HepG2 (cell line): Measurements from ENCODE around the gene IL16. TPM values are rescaled to one million over a fixed set of nuclear protein-coding genes. Genes with fewer than 3 reads are reported as not detected.

Source experiments
- ATAC-seq: fragments of 200-7000 bp; cut with Tn5 transposase; 3 replicates; pipeline ENCODE4 v1.9.1; 2020; ENCODE audit warnings: mild to moderate bottlenecking, moderate library complexity
- BruUV-seq: library from RNA; stranded (reverse); fragments of 400-500 nt; replicated peaks from 2 replicates; lab custom pipeline; 2021; lab: Mats Ljungman, UMichigan
- CTCF ChIA-PET: fragments of 300-600 bp; formaldehyde crosslinking; extraction: SDS; loops from one replicate; lab custom pipeline; 2021; ENCODE audit warnings: low total read pairs, inconsistent platforms, low intra/inter-chr PET ratio; lab: Yijun Ruan, JAX
- POLR2A ChIA-PET: fragments of 350-600 bp; sonication (Branson Sonifier 250); formaldehyde crosslinking; loops from one replicate; lab custom pipeline; 2020; ENCODE audit warnings: antibody characterized with exemption, inconsistent platforms; lab: Yijun Ruan, JAX
- DNase-seq: peaks from one replicate; pipeline ENCODE4 v3.0.0-alpha.2; 2015; ENCODE audit warnings: low spot score
- FAIRE-seq: peaks from 3 replicates; lab custom pipeline; 2011; peaks lifted over from hg19 to GRCh38; lab: Jason Lieb, UNC
- H2AFZ ChIP-seq: one replicate; pipeline ENCODE4 v1.6.1; 2011; ENCODE audit warnings: low read length, inconsistent platforms
- H3K27ac ChIP-seq: fragments of 300-600 bp; 3 replicates; pipeline ENCODE4 v1.8.0; 2011; ENCODE audit warnings: mixed run types, mild to moderate bottlenecking, mixed read lengths, low read length, inconsistent platforms; ENCODE audit not compliant: insufficient read depth; ENCODE audit errors: extremely low read length
- H3K27me3 ChIP-seq, 2 experiments: fragments of 200-600 bp in 1 of 2; 2 replicates in 1 of 2; 3 replicates in 1 of 2; pipeline versions ENCODE4 v1.6.0 to v1.8.0; 2011; ENCODE audit warnings: low read length in 2 of 2, mild to moderate bottlenecking in 2 of 2, moderate library complexity in 2 of 2, inconsistent platforms in 1 of 2; ENCODE audit not compliant: insufficient read depth in 2 of 2, control insufficient read depth in 1 of 2
- H3K36me3 ChIP-seq, 2 experiments: fragments of 200-600 bp in 1 of 2; replicated peaks in 1 of 2; 2 replicates in 1 of 2; 3 replicates in 1 of 2; pipeline versions ENCODE4 v1.5.1 to v1.8.0; 2011; ENCODE audit warnings: low read length in 2 of 2, inconsistent platforms in 1 of 2; ENCODE audit not compliant: insufficient read depth in 2 of 2, control insufficient read depth in 1 of 2
- H3K4me1 ChIP-seq: 2 replicates; pipeline ENCODE4 v1.5.1; 2012; ENCODE audit warnings: low read length, inconsistent platforms; ENCODE audit not compliant: insufficient read depth
- H3K4me2 ChIP-seq: 2 replicates; pipeline ENCODE4 v1.6.0; 2011; ENCODE audit warnings: low read depth, low read length, inconsistent platforms
- H3K4me3 ChIP-seq, 3 experiments: fragments of 200-600 bp in 1 of 3; sonication (generic), shearing (Covaris generic) in 1 of 3; replicated peaks in 1 of 3; 2 replicates each; pipeline ENCODE4 v1.5.1; 2011 to 2016; ENCODE audit warnings: low read length in 3 of 3, inconsistent platforms in 2 of 3, low read depth in 2 of 3, mild to moderate bottlenecking in 2 of 3, control low read depth in 1 of 3, mixed read lengths in 1 of 3; ENCODE audit not compliant: insufficient read depth in 1 of 3
- H3K79me2 ChIP-seq: one replicate; pipeline ENCODE4 v1.6.1; 2011; ENCODE audit warnings: low read length, inconsistent platforms; ENCODE audit not compliant: insufficient read depth
- H3K9ac ChIP-seq: 2 replicates; pipeline ENCODE4 v1.6.0; 2011; ENCODE audit warnings: mild to moderate bottlenecking, low read depth, low read length, inconsistent platforms; ENCODE audit not compliant: insufficient read depth
- H3K9me3 ChIP-seq: 2 replicates; pipeline ENCODE4 v1.5.1; 2012; ENCODE audit warnings: mild to moderate bottlenecking, low read length
- H4K20me1 ChIP-seq: 2 replicates; pipeline ENCODE4 v1.6.0; 2011; ENCODE audit warnings: inconsistent platforms, mild to moderate bottlenecking, low read length, moderate library complexity; ENCODE audit not compliant: insufficient read depth
- CREB1 ChIP-seq, 2 experiments: fragments of 450-650 bp in 1 of 2; IDR thresholded peaks; 2 replicates each; pipeline ENCODE4 v1.6.1; 2016 to 2017; ENCODE audit warnings: control low read depth in 1 of 2, mild to moderate bottlenecking in 1 of 2, missing compliant biosample characterization in 1 of 2, missing genetic modification characterization in 1 of 2
- DR1 ChIP-seq: sonication (generic); formaldehyde crosslinking; IDR thresholded peaks from 2 replicates; pipeline ENCODE4 v1.8.0; 2021; ENCODE audit warnings: mild to moderate bottlenecking, missing genetic modification reagents, inconsistent platforms
- MEF2D ChIP-seq: sonication (generic); formaldehyde crosslinking; IDR thresholded peaks from 2 replicates; pipeline ENCODE4 v1.5.1; 2020; ENCODE audit warnings: mild to moderate bottlenecking, missing genetic modification reagents
- PAX8 ChIP-seq: sonication (generic); formaldehyde crosslinking; IDR thresholded peaks from 2 replicates; pipeline ENCODE4 v1.8.0; 2022; ENCODE audit warnings: mild to moderate bottlenecking, missing genetic modification reagents, borderline replicate concordance
- RARA ChIP-seq: IDR thresholded peaks from 2 replicates; pipeline ENCODE4 v1.6.1; 2016; ENCODE audit warnings: missing genetic modification reagents, missing compliant biosample characterization
- SCMH1 ChIP-seq: sonication (generic); formaldehyde crosslinking; IDR thresholded peaks from 2 replicates; pipeline ENCODE4 v1.9.0; 2021; ENCODE audit warnings: missing genetic modification reagents, mild to moderate bottlenecking, borderline replicate concordance
- TP53 ChIP-seq: sonication (generic); formaldehyde crosslinking; conservative IDR thresholded peaks from 2 replicates; pipeline ENCODE4 v1.4.0; 2020; ENCODE audit warnings: missing genetic modification reagents
- WGBS: methylation state at CpG from one replicate; pipeline ENCODE4 v1.1.6; 2017; ENCODE audit warnings: low lambda C conversion rate; 5-methylcytosine and 5-hydroxymethylcytosine counted together
- in situ Hi-C: cut with HindIII; loops from 2 replicates; pipeline ENCODE4 v1.10.0; 2017; ENCODE audit warnings: low pct_unique_long_range_greater_than_20kb; ENCODE audit not compliant: extremely low pct_ligation_motif_present
- intact Hi-C: fragments of 100-400 bp; cut with micrococcal nuclease; formaldehyde crosslinking; loops from one replicate; pipeline ENCODE4 v1.10.0; 2022; ENCODE audit not compliant: unreplicated experiment
- polyA plus RNA-seq, 8 experiments: library from polyadenylated mRNA; depleted of rRNA in 3 of 8; stranded (reverse) in 7 of 8; unstranded in 1 of 8; fragments of >200 nt; fragmentation: Illumina TruSeq in 4 of 8; extraction: Trizol in 4 of 8; gene quantifications; 2 replicates each; pipeline versions ENCODE4 v1.2.1 to v1.2.3, GENCODE V29; 2011 to 2016; ENCODE audit warnings: low read depth in 4 of 8, missing spikeins in 1 of 8, mixed read lengths in 1 of 8; ENCODE audit not compliant: insufficient read depth in 1 of 8
- total RNA-seq, 5 experiments: library from RNA; depleted of rRNA; stranded (reverse); fragments of >200 nt; fragmentation: Illumina TruSeq; extraction: Trizol; gene quantifications; 2 replicates each; pipeline ENCODE4 v1.2.3, GENCODE V29; 2016; ENCODE audit warnings: low read depth in 1 of 5
- TF ChIP-seq, protein P1 (sequence below): sonication (generic); formaldehyde crosslinking; IDR thresholded peaks from 2 replicates; pipeline ENCODE4 v1.5.0; 2020; ENCODE audit warnings: mild to moderate bottlenecking, missing genetic modification reagents
- TF ChIP-seq, protein P2 (sequence below): sonication (generic); formaldehyde crosslinking; IDR thresholded peaks from 2 replicates; pipeline ENCODE4 v1.4.0; 2020; ENCODE audit warnings: missing genetic modification reagents
- TF ChIP-seq, protein P3 (sequence below): sonication (generic); formaldehyde crosslinking; IDR thresholded peaks from 2 replicates; pipeline ENCODE4 v1.4.0; 2020; ENCODE audit warnings: missing genetic modification reagents, mild to moderate bottlenecking, borderline replicate concordance
- TF ChIP-seq, protein P4 (sequence below): IDR thresholded peaks from 2 replicates; pipeline ENCODE4 v1.6.1; 2018; ENCODE audit warnings: missing genetic modification reagents

IL16 gene
- total and polyA plus RNA-seq, 2 of the 13 experiments (the other 11 are each of a cell fraction or from before 2014, with no cell fraction given), result 0.03 TPM; not detected in 1

DNA sequence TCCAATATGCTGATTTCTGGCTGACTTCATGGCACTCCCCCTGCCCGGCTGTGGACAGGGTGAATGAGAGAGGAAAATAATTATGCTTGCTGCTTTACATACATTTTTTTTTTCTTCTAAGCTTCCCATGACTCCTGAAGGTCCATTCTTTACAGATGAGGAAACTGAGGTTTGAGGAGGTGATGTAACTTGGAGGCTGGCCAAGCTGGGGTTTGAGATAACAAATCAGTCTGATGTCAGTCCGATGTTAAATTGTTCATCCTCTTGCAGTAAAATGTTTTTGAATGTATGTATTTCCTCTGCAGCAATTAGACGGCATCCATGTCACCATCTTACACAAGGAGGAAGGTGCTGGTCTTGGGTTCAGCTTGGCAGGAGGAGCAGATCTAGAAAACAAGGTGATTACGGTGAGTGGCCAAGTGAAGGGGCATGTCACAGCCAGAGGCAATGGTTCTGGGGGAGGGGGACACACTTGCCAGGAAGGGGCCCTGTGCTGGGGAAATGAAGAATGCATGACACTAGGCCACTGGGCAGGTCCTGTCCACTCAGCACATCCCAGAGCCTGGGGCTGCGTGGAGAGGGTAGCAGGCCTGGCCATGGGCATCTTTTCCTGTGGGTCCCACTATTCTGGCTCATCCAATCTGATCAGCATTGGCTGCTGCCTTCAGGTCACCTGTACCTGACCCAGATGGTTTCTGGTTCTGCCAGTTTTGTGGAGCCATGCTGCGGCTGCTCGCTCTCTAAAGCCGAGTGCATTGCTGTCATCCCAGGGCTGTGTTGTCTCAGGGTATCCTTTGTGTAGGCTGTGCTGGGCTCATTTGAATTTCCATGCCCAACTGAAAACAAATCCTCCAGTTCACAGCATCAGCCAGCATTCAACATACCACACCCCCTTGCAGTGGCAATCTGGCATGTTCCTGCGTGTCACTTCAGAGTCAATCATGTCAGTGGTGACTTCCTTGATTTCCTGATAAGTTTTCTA, 106.9 kb downstream of the IL16 start:
- H3K36me3 ChIP-seq, result no peaks in the 10 kb centered on the region
- CTCF ChIA-PET, result no interaction called here
- TF ChIP-seq RARA (no peak), MEF2D (CRISPR knock-in tag) (no peak), PAX8 (no peak), CREB1 (IDR thresholded peaks at IDR 0.05) (no peak), CREB1 (CRISPR knock-in tag; IDR thresholded peaks at IDR 0.05) (no peak), DR1 (CRISPR knock-in tag) (no peak), TP53 (CRISPR knock-in tag) (no peak), SCMH1 (CRISPR knock-in tag) (no peak)
- TF ChIP-seq, protein P1, sequence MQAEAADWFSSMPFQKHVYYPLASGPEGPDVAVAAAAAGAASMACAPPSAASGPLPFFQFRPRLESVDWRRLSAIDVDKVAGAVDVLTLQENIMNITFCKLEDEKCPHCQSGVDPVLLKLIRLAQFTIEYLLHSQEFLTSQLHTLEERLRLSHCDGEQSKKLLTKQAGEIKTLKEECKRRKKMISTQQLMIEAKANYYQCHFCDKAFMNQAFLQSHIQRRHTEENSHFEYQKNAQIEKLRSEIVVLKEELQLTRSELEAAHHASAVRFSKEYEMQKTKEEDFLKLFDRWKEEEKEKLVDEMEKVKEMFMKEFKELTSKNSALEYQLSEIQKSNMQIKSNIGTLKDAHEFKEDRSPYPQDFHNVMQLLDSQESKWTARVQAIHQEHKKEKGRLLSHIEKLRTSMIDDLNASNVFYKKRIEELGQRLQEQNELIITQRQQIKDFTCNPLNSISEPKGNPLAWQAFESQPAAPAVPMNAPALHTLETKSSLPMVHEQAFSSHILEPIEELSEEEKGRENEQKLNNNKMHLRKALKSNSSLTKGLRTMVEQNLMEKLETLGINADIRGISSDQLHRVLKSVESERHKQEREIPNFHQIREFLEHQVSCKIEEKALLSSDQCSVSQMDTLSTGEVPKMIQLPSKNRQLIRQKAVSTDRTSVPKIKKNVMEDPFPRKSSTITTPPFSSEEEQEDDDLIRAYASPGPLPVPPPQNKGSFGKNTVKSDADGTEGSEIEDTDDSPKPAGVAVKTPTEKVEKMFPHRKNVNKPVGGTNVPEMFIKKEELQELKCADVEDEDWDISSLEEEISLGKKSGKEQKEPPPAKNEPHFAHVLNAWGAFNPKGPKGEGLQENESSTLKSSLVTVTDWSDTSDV, result no peak
- TF ChIP-seq, protein P2, sequence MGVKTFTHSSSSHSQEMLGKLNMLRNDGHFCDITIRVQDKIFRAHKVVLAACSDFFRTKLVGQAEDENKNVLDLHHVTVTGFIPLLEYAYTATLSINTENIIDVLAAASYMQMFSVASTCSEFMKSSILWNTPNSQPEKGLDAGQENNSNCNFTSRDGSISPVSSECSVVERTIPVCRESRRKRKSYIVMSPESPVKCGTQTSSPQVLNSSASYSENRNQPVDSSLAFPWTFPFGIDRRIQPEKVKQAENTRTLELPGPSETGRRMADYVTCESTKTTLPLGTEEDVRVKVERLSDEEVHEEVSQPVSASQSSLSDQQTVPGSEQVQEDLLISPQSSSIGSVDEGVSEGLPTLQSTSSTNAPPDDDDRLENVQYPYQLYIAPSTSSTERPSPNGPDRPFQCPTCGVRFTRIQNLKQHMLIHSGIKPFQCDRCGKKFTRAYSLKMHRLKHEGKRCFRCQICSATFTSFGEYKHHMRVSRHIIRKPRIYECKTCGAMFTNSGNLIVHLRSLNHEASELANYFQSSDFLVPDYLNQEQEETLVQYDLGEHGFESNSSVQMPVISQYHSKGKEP (CRISPR knock-in tag), result no peak
- TF ChIP-seq, protein P3, sequence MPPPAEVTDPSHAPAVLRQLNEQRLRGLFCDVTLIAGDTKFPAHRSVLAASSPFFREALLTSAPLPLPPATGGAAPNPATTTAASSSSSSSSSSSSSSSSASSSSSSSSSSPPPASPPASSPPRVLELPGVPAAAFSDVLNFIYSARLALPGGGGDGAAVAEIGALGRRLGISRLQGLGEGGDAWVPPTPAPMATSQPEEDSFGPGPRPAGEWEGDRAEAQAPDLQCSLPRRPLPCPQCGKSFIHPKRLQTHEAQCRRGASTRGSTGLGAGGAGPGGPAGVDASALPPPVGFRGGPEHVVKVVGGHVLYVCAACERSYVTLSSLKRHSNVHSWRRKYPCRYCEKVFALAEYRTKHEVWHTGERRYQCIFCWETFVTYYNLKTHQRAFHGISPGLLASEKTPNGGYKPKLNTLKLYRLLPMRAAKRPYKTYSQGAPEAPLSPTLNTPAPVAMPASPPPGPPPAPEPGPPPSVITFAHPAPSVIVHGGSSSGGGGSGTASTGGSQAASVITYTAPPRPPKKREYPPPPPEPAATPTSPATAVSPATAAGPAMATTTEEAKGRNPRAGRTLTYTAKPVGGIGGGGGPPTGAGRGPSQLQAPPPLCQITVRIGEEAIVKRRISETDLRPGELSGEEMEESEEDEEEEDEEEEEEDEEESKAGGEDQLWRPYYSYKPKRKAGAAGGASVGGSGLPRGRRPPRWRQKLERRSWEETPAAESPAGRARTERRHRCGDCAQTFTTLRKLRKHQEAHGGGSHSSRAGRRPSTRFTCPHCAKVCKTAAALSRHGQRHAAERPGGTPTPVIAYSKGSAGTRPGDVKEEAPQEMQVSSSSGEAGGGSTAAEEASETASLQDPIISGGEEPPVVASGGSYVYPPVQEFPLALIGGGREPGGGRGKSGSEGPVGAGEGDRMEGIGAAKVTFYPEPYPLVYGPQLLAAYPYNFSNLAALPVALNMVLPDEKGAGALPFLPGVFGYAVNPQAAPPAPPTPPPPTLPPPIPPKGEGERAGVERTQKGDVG, result no peak
- TF ChIP-seq, protein P4, sequence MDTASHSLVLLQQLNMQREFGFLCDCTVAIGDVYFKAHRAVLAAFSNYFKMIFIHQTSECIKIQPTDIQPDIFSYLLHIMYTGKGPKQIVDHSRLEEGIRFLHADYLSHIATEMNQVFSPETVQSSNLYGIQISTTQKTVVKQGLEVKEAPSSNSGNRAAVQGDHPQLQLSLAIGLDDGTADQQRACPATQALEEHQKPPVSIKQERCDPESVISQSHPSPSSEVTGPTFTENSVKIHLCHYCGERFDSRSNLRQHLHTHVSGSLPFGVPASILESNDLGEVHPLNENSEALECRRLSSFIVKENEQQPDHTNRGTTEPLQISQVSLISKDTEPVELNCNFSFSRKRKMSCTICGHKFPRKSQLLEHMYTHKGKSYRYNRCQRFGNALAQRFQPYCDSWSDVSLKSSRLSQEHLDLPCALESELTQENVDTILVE (CRISPR knock-in tag), result no peak
- TF ChIP-seq, all 625 proteins: peak for 0
- intact Hi-C loops, result no loop called here
- no peaks in the 10 kb centered on the region for H3K79me2 ChIP-seq
- no peak overlapping the region for H2AFZ ChIP-seq
- ATAC-seq (no peak), FAIRE-seq (no peak), DNase-seq (no peak)
- H3K27me3 ChIP-seq, result peaks cover 0 to 27% of the 10 kb centered on the region in 2 experiments; a peak in 2 of 5 replicates
- no peaks in the 10 kb centered on the region for H4K20me1 ChIP-seq
- 51% methylated on average over 8 of the region's 9 CpGs for WGBS
- no peak overlapping the region for H3K4me2 ChIP-seq
- in situ Hi-C loops, result no loop called here
- H3K9me3 ChIP-seq, result no peaks in the 10 kb centered on the region
- H3K4me3 ChIP-seq, result no peak overlapping the region
- no peaks in the 10 kb centered on the region for H3K4me1 ChIP-seq
- no TSS peak for BruUV-seq
- no peak overlapping the region for H3K9ac ChIP-seq
- H3K27ac ChIP-seq, result no peak overlapping the region
- POLR2A ChIA-PET, result no interaction called here
